HL-60 (cell line): ENCODE measurements around the gene PRSS22.

Experiments
- DNase-seq, 2 experiments: peaks; one replicate each; pipeline ENCODE4 v3.0.0-alpha.2; 2010 to 2020; ENCODE audit warnings: low read depth in 1 of 2, low spot score in 1 of 2
- H3K27ac ChIP-seq: fragments of 250-450 bp; sonication (Bioruptor Pico); replicated peaks from 2 replicates; pipeline ENCODE4 v1.5.1; 2020; ENCODE audit warnings: mild to moderate bottlenecking, moderate library complexity
- H3K27me3 ChIP-seq: fragments of 250-450 bp; sonication (Bioruptor Pico); 2 replicates; pipeline ENCODE4 v1.5.1; 2021; ENCODE audit warnings: mild to moderate bottlenecking, moderate library complexity; ENCODE audit not compliant: insufficient read depth, poor library complexity, severe bottlenecking
- H3K4me3 ChIP-seq: replicated peaks from 2 replicates; pipeline ENCODE4 v1.5.1; 2011; ENCODE audit warnings: mild to moderate bottlenecking, control low read depth, low read length; ENCODE audit not compliant: insufficient read depth
- CTCF ChIP-seq: IDR thresholded peaks from one replicate; pipeline ENCODE4 v1.5.1; 2011; ENCODE audit warnings: low read length, control low read depth, inconsistent platforms; ENCODE audit not compliant: insufficient read depth
- GABPA ChIP-seq: IDR thresholded peaks from 2 replicates; pipeline ENCODE4 v1.6.1; 2012; ENCODE audit warnings: low read depth
- POLR2AphosphoS5 ChIP-seq: IDR thresholded peaks from 2 replicates; pipeline ENCODE4 v1.6.1; 2012; ENCODE audit warnings: low read depth
- REST ChIP-seq: IDR thresholded peaks from 2 replicates; pipeline ENCODE4 v1.6.1; 2012; ENCODE audit warnings: low read depth; ENCODE audit not compliant: insufficient replicate concordance
- SPI1 ChIP-seq: IDR thresholded peaks from 2 replicates; pipeline ENCODE4 v1.6.1; 2012; ENCODE audit warnings: low read depth, mild to moderate bottlenecking, borderline replicate concordance

PRSS22 gene

GRCh38 chr16:2808181-2808580, 49.8 kb downstream of the PRSS22 start:
- Histone ChIP-seq H3K27ac (no peak overlapping the region), H3K4me3 (no peak overlapping the region), H3K27me3 (no peaks in the 10 kb centered on the region)
- no peak for TF ChIP-seq SPI1
- no peak for TF ChIP-seq GABPA
- TF ChIP-seq REST = no peak
- no peak for TF ChIP-seq CTCF
- TF ChIP-seq POLR2AphosphoS5 = no peak
- DNase-seq = no peak

- no peak for DNase-seq
- H3K27ac ChIP-seq = no peak overlapping the region
- no peak for TF ChIP-seq CTCF
- no peak for TF ChIP-seq REST
- TF ChIP-seq POLR2AphosphoS5 = no peak
- TF ChIP-seq SPI1 = no peak
- TF ChIP-seq GABPA = no peak
- H3K4me3 ChIP-seq = no peak overlapping the region
- H3K27me3 ChIP-seq = no peaks in the 10 kb centered on the region
Observed at GRCh38 chr16:2806286-2806685, 51.7 kb downstream of the PRSS22 start.

- H3K27ac ChIP-seq = no peak overlapping the region
- no peak overlapping the region for H3K4me3 ChIP-seq
- no peak for DNase-seq
- no peaks in the 10 kb centered on the region for H3K27me3 ChIP-seq
- TF ChIP-seq GABPA (no peak), POLR2AphosphoS5 (no peak), SPI1 (no peak), REST (no peak), CTCF (no peak)
Observed at GRCh38 chr16:2804728-2805127, 53.2 kb downstream of the PRSS22 start.
